SK-N-SH (cell line): ENCODE results near the gene KLHL17. TPM values are rescaled to one million over a fixed set of nuclear protein-coding genes. Genes with fewer than 3 reads are reported as not detected.

Experiments used
- CTCF ChIA-PET: fragments of 300-600, 350-600 bp; formaldehyde crosslinking; extraction: SDS; loops from one replicate; lab custom pipeline; 2021; lab: Yijun Ruan, JAX
- POLR2A ChIA-PET: fragments of 350-600 bp; sonication (Branson Sonifier 250); formaldehyde crosslinking; extraction: SDS; loops from one replicate; lab custom pipeline; 2020; ENCODE audit warnings: antibody characterized with exemption, inconsistent platforms; lab: Yijun Ruan, JAX
- DNase-seq: peaks from one replicate; pipeline ENCODE4 v3.0.0; 2012
- H2AFZ ChIP-seq: fragments of 200-600 bp; sonication (generic); 2 replicates; pipeline ENCODE4 v1.8.1; 2016; ENCODE audit warnings: antibody characterized with exemption, mild to moderate bottlenecking, low read depth
- H3F3A ChIP-seq: fragments of 200-600 bp; sonication (generic); replicated peaks from 2 replicates; pipeline ENCODE3; 2016; ENCODE audit warnings: antibody characterized with exemption, mild to moderate bottlenecking; ENCODE audit not compliant: insufficient read depth
- H3K27ac ChIP-seq, 2 experiments: fragments of 200-500 bp in 1 of 2; fragments of 200-600 bp in 1 of 2; sonication (Bioruptor generic) in 1 of 2; sonication (generic), shearing (Covaris generic) in 1 of 2; 2 replicates each; pipeline versions ENCODE4 v1.5.1 to v1.6.1; 2014 to 2016; ENCODE audit warnings: low read depth in 2 of 2, inconsistent platforms in 1 of 2, low read length in 1 of 2, mild to moderate bottlenecking in 1 of 2, mixed read lengths in 1 of 2
- H3K27me3 ChIP-seq: fragments of 200-600 bp; sonication (generic), shearing (Covaris generic); 2 replicates; pipeline ENCODE4 v1.6.1; 2016; ENCODE audit warnings: mixed run types; ENCODE audit not compliant: insufficient read depth
- H3K36me3 ChIP-seq, 2 experiments: fragments of 200-500 bp in 1 of 2; fragments of 200-600 bp in 1 of 2; sonication (Bioruptor generic) in 1 of 2; sonication (generic) in 1 of 2; replicated peaks in 1 of 2; 2 replicates each; pipeline versions ENCODE3 to v1.5.1; 2014 to 2016; ENCODE audit warnings: low read length in 1 of 2, mild to moderate bottlenecking in 1 of 2; ENCODE audit not compliant: insufficient read depth in 2 of 2, control insufficient read depth in 1 of 2
- H3K4me1 ChIP-seq, 2 experiments: fragments of 200-500 bp in 1 of 2; fragments of 200-600 bp in 1 of 2; sonication (Bioruptor generic) in 1 of 2; sonication (generic), shearing (Covaris generic) in 1 of 2; 2 replicates each; pipeline versions ENCODE4 v1.5.1 to v1.6.1; 2014 to 2016; ENCODE audit warnings: low read depth in 1 of 2, low read length in 1 of 2, mixed run types in 1 of 2; ENCODE audit not compliant: insufficient read depth in 2 of 2, control insufficient read depth in 1 of 2
- H3K4me2 ChIP-seq: fragments of 200-600 bp; sonication (generic), shearing (Covaris generic); 2 replicates; pipeline ENCODE4 v1.6.1; 2017; ENCODE audit warnings: mixed run types
- H3K4me3 ChIP-seq, 2 experiments: fragments of 200-500 bp in 1 of 2; fragments of 200-600 bp in 1 of 2; sonication (Bioruptor generic) in 1 of 2; sonication (generic), shearing (Covaris generic) in 1 of 2; 2 replicates each; pipeline versions ENCODE4 v1.5.1 to v1.8.1; 2014 to 2016; ENCODE audit warnings: low read depth in 2 of 2, inconsistent platforms in 1 of 2, low read length in 1 of 2, mild to moderate bottlenecking in 1 of 2, mixed read lengths in 1 of 2, moderate library complexity in 1 of 2
- H3K79me2 ChIP-seq: fragments of 200-600 bp; sonication (generic); 2 replicates; pipeline ENCODE4 v1.8.1; 2017; ENCODE audit warnings: mild to moderate bottlenecking; ENCODE audit not compliant: insufficient read depth
- H3K9ac ChIP-seq: fragments of 200-600 bp; sonication (generic); 2 replicates; pipeline ENCODE4 v1.6.1; 2017; ENCODE audit warnings: mixed run types
- H3K9me2 ChIP-seq: fragments of 200-600 bp; sonication (generic); 2 replicates; pipeline ENCODE4 v1.6.1; 2017; ENCODE audit warnings: mixed run types
- H3K9me3 ChIP-seq: fragments of 200-600 bp; sonication (generic); 2 replicates; pipeline ENCODE4 v1.6.1; 2017; ENCODE audit warnings: mixed run types, mild to moderate bottlenecking, moderate library complexity
- H4K20me1 ChIP-seq: fragments of 200-600 bp; sonication (generic); 2 replicates; pipeline ENCODE4 v1.6.1; 2017; ENCODE audit warnings: mild to moderate bottlenecking, mixed run types; ENCODE audit not compliant: insufficient read depth
- CHD2 ChIP-seq: fragments of 150-350 bp; IDR thresholded peaks from 2 replicates; pipeline ENCODE4 v1.6.1; 2018; ENCODE audit warnings: low read length; ENCODE audit not compliant: partially characterized antibody
- CTCF ChIP-seq: fragments of 200-600 bp; sonication (generic); IDR thresholded peaks from 2 replicates; pipeline ENCODE4 v1.6.1; 2017; ENCODE audit warnings: antibody characterized with exemption, mild to moderate bottlenecking, moderate library complexity
- PBX3 ChIP-seq: IDR thresholded peaks from 2 replicates; pipeline ENCODE4; 2012
- POLR2AphosphoS5 ChIP-seq: IDR thresholded peaks from 2 replicates; pipeline ENCODE4 v1.6.1; 2012; ENCODE audit warnings: low read depth, low read length
- RAD21 ChIP-seq: IDR thresholded peaks from 2 replicates; pipeline ENCODE4 v1.6.1; 2012; ENCODE audit warnings: mild to moderate bottlenecking, low read length
- RCOR1 ChIP-seq: fragments of 150-350 bp; IDR thresholded peaks from 2 replicates; pipeline ENCODE4 v1.6.1; 2017; ENCODE audit warnings: antibody characterized with exemption, low read length
- REST ChIP-seq: IDR thresholded peaks from 2 replicates; pipeline ENCODE4 v1.6.1; 2012; ENCODE audit warnings: mild to moderate bottlenecking, low read depth, low read length, moderate library complexity
- RFX5 ChIP-seq: IDR thresholded peaks from 2 replicates; pipeline ENCODE4 v1.6.1; 2012; ENCODE audit warnings: mild to moderate bottlenecking, improper control_type of control experiment, low read length
- RXRA ChIP-seq: IDR thresholded peaks from 2 replicates; pipeline ENCODE4 v1.4.0; 2012; ENCODE audit warnings: low read depth, mild to moderate bottlenecking, borderline replicate concordance
- TAF1 ChIP-seq: IDR thresholded peaks from 2 replicates; pipeline ENCODE4 v1.6.1; 2012; ENCODE audit warnings: low read depth, mild to moderate bottlenecking, low read length, moderate library complexity, borderline replicate concordance
- TCF12 ChIP-seq: IDR thresholded peaks from 2 replicates; pipeline ENCODE4 v1.4.0; 2012
- WGBS: methylation state at CpG from one replicate; pipeline ENCODE4 v1.1.6; 2017; ENCODE audit warnings: low lambda C conversion rate; 5-methylcytosine and 5-hydroxymethylcytosine counted together
- polyA plus RNA-seq, 3 experiments: library from polyadenylated mRNA; depleted of rRNA; stranded (reverse); fragments of >200 nt; gene quantifications; 2 replicates each; pipeline ENCODE4 v1.2.3, GENCODE V29; 2012

KLHL17 gene
- polyA plus RNA-seq, 1 of the 3 experiments (the other 2 are of a cell fraction) = 27.3 TPM

GRCh38 chr1:978069-978834 lies 17.9 kb downstream of the KLHL17 start:
- Histone ChIP-seq H3F3A (peaks cover 3% of the 10 kb centered on the region), H3K9me3 (no peaks in the 10 kb centered on the region), H3K36me3 (no peaks in the 10 kb centered on the region), H3K9me2 (no peaks in the 10 kb centered on the region), H2AFZ (no peak overlapping the region), H3K9ac (no peak overlapping the region), H3K4me3 (0 out of 4 replicates have a peak overlapping the region, but pooled peaks of 1 of the 2 experiments have one; percentile 1), H3K79me2 (no peaks in the 10 kb centered on the region), H3K27ac (no peak overlapping the region), H3K4me2 (no peak overlapping the region), H4K20me1 (no peaks in the 10 kb centered on the region), H3K4me1 (peaks cover 0 to 21% of the 10 kb centered on the region in 2 experiments; a peak in 1 of 4 replicates), H3K27me3 (no peaks in the 10 kb centered on the region)
- WGBS = 30% methylated on average over 12 of the region's 44 CpGs
- ChIA-PET CTCF (interaction anchor here (9.1 kb wide), 1 partner anchor 19 kb away, joined by 246 read pairs; the partner anchor contains the start of gene HES4), POLR2A (no interaction called here)
- peak; percentile 67 for DNase-seq
- TF ChIP-seq TCF12 = no peak
- no peak for TF ChIP-seq RAD21
- no peak for TF ChIP-seq RFX5
- no peak for TF ChIP-seq RCOR1
- TF ChIP-seq RXRA = no peak
- no peak for TF ChIP-seq POLR2AphosphoS5
- TF ChIP-seq CHD2 = no peak

- WGBS = no CpG with 5 or more reads among the region's 60 CpGs
- H3K4me3 ChIP-seq = no peak overlapping the region
- no peaks in the 10 kb centered on the region for H3K9me2 ChIP-seq
- no peak overlapping the region for H3K4me2 ChIP-seq
- H3K79me2 ChIP-seq = no peaks in the 10 kb centered on the region
- DNase-seq = no peak
- no peak overlapping the region for H3K27ac ChIP-seq
- no peaks in the 10 kb centered on the region for H3K9me3 ChIP-seq
- peaks cover 0 to 21% of the 10 kb centered on the region in 2 experiments; a peak in 1 of 4 replicates for H3K4me1 ChIP-seq
- no peaks in the 10 kb centered on the region for H3K36me3 ChIP-seq
- no peak overlapping the region for H2AFZ ChIP-seq
- ChIA-PET CTCF (interaction anchor here (0.6 to 9.1 kb wide), 5 partner anchors 18 to 110 kb away, joined by 3 to 246 read pairs (median 5); partner anchors contain the start of gene HES4), POLR2A (no interaction called here)
- TF ChIP-seq CTCF = no peak
- no peak for TF ChIP-seq TAF1
- TF ChIP-seq PBX3 = no peak
- no peak for TF ChIP-seq REST
- H4K20me1 ChIP-seq = no peaks in the 10 kb centered on the region
- no peaks in the 10 kb centered on the region for H3K27me3 ChIP-seq
- no peak overlapping the region for H3K9ac ChIP-seq
- peaks cover 3% of the 10 kb centered on the region for H3F3A ChIP-seq
Measured at GRCh38 chr1:978835-979743, 18.7 kb downstream of the KLHL17 start.
